Type B pancreatic cell (in vitro differentiated cells): ENCODE results near the gene SLC38A10. TPM values are rescaled to one million over a fixed set of nuclear protein-coding genes. Genes with fewer than 3 reads are reported as not detected.

Experiments used
- total RNA-seq: library from RNA; stranded (reverse); gene quantifications from 2 replicates; pipeline ENCODE4 v1.2.1, GENCODE V29; 2021; ENCODE audit warnings: low replicate concordance

SLC38A10 gene
- total RNA-seq, 1 donor from 2014 or later: 85.0 TPM

Other genes starting within 250 kb of the SLC38A10 start
- 0.21 TPM in 1 of 2 replicates, not detected in the other for gene PVALEF, start 129.8 kb downstream of the SLC38A10 start, total RNA-seq
- 4.6 and 6.4 TPM in 2 replicates for gene AATK, start 129.1 kb downstream of the SLC38A10 start, total RNA-seq
- gene CEP131, start 72.3 kb downstream of the SLC38A10 start, total RNA-seq: 12.8 and 26.8 TPM in 2 replicates
- 45.7 and 50.1 TPM in 2 replicates for gene TEPSIN, start 56.3 kb downstream of the SLC38A10 start, total RNA-seq
- 56.9 and 82.3 TPM in 2 replicates for gene NDUFAF8, start 56.0 kb downstream of the SLC38A10 start, total RNA-seq
- 23.0 and 74.3 TPM in 2 replicates for gene BAHCC1, start 100.2 kb upstream of the SLC38A10 start, total RNA-seq
- gene ACTG1, start 217.5 kb upstream of the SLC38A10 start, total RNA-seq: 3,089 and 3,451 TPM in 2 replicates
- 3.6 and 3.8 TPM in 2 replicates for gene FSCN2, start 233.1 kb upstream of the SLC38A10 start, total RNA-seq